Activated T-cell treated with anti-CD3 and anti-CD28 coated beads, Interleukin-2, amount 50 U/mL, for 72 hours (primary cell): ENCODE measurements around the gene SLC28A1. TPM values are rescaled to one million over a fixed set of nuclear protein-coding genes. Genes with fewer than 3 reads are reported as not detected.
A peak's percentile ranks its signal among the peaks of the same experiment; 100 is the strongest.

Source experiments
- ATAC-seq, 2 donors: fragments of 150-1000 bp; cut with Tn5 transposase; replicated peaks in 1 of 2; 2 replicates each; pipeline ENCODE4 v1.10.0; 2021; ENCODE audit warnings: moderate library complexity in 2 of 2, mild to moderate bottlenecking in 1 of 2
- DNase-seq, 2 donors: peaks; one replicate each; pipeline ENCODE4 v3.0.0; 2021 to 2022; ENCODE audit warnings: mixed read lengths in 1 of 2
- H3K27ac Mint-ChIP-seq: one replicate; pipeline ENCODE4 v1.8.0; 2022; ENCODE audit warnings: mild to moderate bottlenecking, moderate library complexity, mixed read lengths
- H3K27me3 Mint-ChIP-seq: one replicate; pipeline ENCODE4 v1.8.0; 2022; ENCODE audit warnings: low read depth, mixed read lengths
- H3K36me3 Mint-ChIP-seq, 2 donors: one replicate each; pipeline ENCODE4 v1.8.0; 2022; ENCODE audit warnings: mixed read lengths in 2 of 2, mild to moderate bottlenecking in 1 of 2; ENCODE audit not compliant: insufficient read depth in 2 of 2
- H3K4me1 Mint-ChIP-seq: one replicate; pipeline ENCODE4 v1.8.0; 2022; ENCODE audit warnings: low read depth, mixed read lengths
- H3K4me3 Mint-ChIP-seq, 2 donors: one replicate each; pipeline ENCODE4 v1.8.0; 2022; ENCODE audit warnings: mild to moderate bottlenecking in 2 of 2, mixed read lengths in 2 of 2, moderate library complexity in 2 of 2
- H3K9me3 Mint-ChIP-seq, 2 donors: one replicate each; pipeline ENCODE4 v1.8.0; 2022; ENCODE audit warnings: mixed read lengths in 2 of 2
- total RNA-seq, 2 donors: library from RNA; stranded (reverse); gene quantifications; one replicate each; pipeline ENCODE4 v1.2.3, GENCODE V29; 2022

The SLC28A1 gene
- total RNA-seq, 2 donors from 2014 or later, result not detected

GRCh38 chr15:84968301-84968700 is 83.8 kb downstream of the SLC28A1 start:
- ATAC-seq, result no peak
- Mint-ChIP-seq H3K4me1 (no peaks in the 10 kb centered on the region), H3K27ac (no peak overlapping the region), H3K9me3 (peaks cover 2% of the 10 kb centered on the region in 2 donors), H3K27me3 (peaks cover 15% of the 10 kb centered on the region), H3K36me3 (peaks cover 0 to 4% of the 10 kb centered on the region in 2 donors), H3K4me3 (no peak overlapping the region)
- no peak for DNase-seq

- Mint-ChIP-seq H3K4me3 (no peak overlapping the region), H3K27ac (no peak overlapping the region), H3K36me3 (peaks cover 0 to 4% of the 10 kb centered on the region in 2 donors), H3K4me1 (no peaks in the 10 kb centered on the region), H3K9me3 (peaks cover 0 to 2% of the 10 kb centered on the region in 2 donors), H3K27me3 (peaks cover 8% of the 10 kb centered on the region)
- ATAC-seq (no peak), DNase-seq (no peak)
These were observed 84.8 kb downstream of the SLC28A1 start for GRCh38 chr15:84969257-84969656.

- H3K4me1 Mint-ChIP-seq, result no peaks in the 10 kb centered on the region
- ATAC-seq (no peak), DNase-seq (no peak)
- peaks cover 0 to 2% of the 10 kb centered on the region in 2 donors for H3K9me3 Mint-ChIP-seq
- peaks cover 5% of the 10 kb centered on the region for H3K27me3 Mint-ChIP-seq
- peaks cover 0 to 4% of the 10 kb centered on the region in 2 donors for H3K36me3 Mint-ChIP-seq
- no peak overlapping the region for H3K4me3 Mint-ChIP-seq
- no peak overlapping the region for H3K27ac Mint-ChIP-seq
These were observed 86.4 kb downstream of the SLC28A1 start for GRCh38 chr15:84970843-84971242.

- ATAC-seq, result no peak
These were observed 89.3 kb downstream of the SLC28A1 start for GRCh38 chr15:84973492-84974460.

GRCh38 chr15:84975871-84976351 is 91.4 kb downstream of the SLC28A1 start:
- Mint-ChIP-seq H3K27ac (no peak overlapping the region), H3K9me3 (no peaks in the 10 kb centered on the region), H3K4me3 (no peak overlapping the region), H3K4me1 (peaks cover 12% of the 10 kb centered on the region), H3K27me3 (peaks cover 11% of the 10 kb centered on the region), H3K36me3 (no peaks in the 10 kb centered on the region)
- no peak for ATAC-seq
- DNase-seq, result no peak

More at GRCh38 chr15:84973492-84974460, 89.3 kb downstream of the SLC28A1 start:
- H3K36me3 Mint-ChIP-seq, result no peaks in the 10 kb centered on the region
- no peak overlapping the region for H3K4me3 Mint-ChIP-seq
- H3K27ac Mint-ChIP-seq, result no peak overlapping the region
- DNase-seq, result no peak
- peaks cover 11% of the 10 kb centered on the region for H3K27me3 Mint-ChIP-seq
- no peaks in the 10 kb centered on the region for H3K4me1 Mint-ChIP-seq
- no peaks in the 10 kb centered on the region for H3K9me3 Mint-ChIP-seq

- H3K4me3 Mint-ChIP-seq, result no peak overlapping the region
- H3K36me3 Mint-ChIP-seq, result no peaks in the 10 kb centered on the region
- no peak overlapping the region for H3K27ac Mint-ChIP-seq
- ATAC-seq (no peak), DNase-seq (no peak)
- peaks cover 12% of the 10 kb centered on the region for H3K4me1 Mint-ChIP-seq
- H3K9me3 Mint-ChIP-seq, result no peaks in the 10 kb centered on the region
- peaks cover 11% of the 10 kb centered on the region for H3K27me3 Mint-ChIP-seq
These were observed 92.4 kb downstream of the SLC28A1 start for GRCh38 chr15:84976746-84977345.

- ATAC-seq, result no peak
- Mint-ChIP-seq H3K27ac (peak overlapping the region; percentile 96), H3K9me3 (no peaks in the 10 kb centered on the region), H3K36me3 (peaks cover 2% of the 10 kb centered on the region in 2 donors), H3K27me3 (peaks cover 11% of the 10 kb centered on the region), H3K4me1 (peaks cover 34% of the 10 kb centered on the region), H3K4me3 (peak overlapping the region; percentile 88 to 98)
- peak in 1 of 2 donors; percentile 8 for DNase-seq
These were observed 95.2 kb downstream of the SLC28A1 start for GRCh38 chr15:84979651-84980050.

- Mint-ChIP-seq H3K36me3 (peaks cover 2% of the 10 kb centered on the region in 2 donors), H3K27ac (peak overlapping the region; percentile 96), H3K4me1 (peaks cover 42% of the 10 kb centered on the region), H3K27me3 (peaks cover 11% of the 10 kb centered on the region), H3K4me3 (peak overlapping the region; percentile 88 to 98), H3K9me3 (no peaks in the 10 kb centered on the region)
- ATAC-seq, result peak; percentile 76 to 77
- peak; percentile 85 to 88 for DNase-seq
These were observed 96.0 kb downstream of the SLC28A1 start for GRCh38 chr15:84980196-84981053.

- Mint-ChIP-seq H3K27me3 (peaks cover 11% of the 10 kb centered on the region), H3K27ac (peak overlapping the region; percentile 63), H3K4me1 (peaks cover 48% of the 10 kb centered on the region), H3K9me3 (no peaks in the 10 kb centered on the region), H3K4me3 (peak overlapping the region; percentile 88 to 98), H3K36me3 (peaks cover 2% of the 10 kb centered on the region in 2 donors)
- peak; percentile 96 to 98 for DNase-seq
- ATAC-seq, result peak; percentile 80 to 83
These were observed 96.7 kb downstream of the SLC28A1 start for GRCh38 chr15:84981054-84981710.

- H3K27ac Mint-ChIP-seq, result peak within 1 kb of the TSS; percentile 93
- peaks cover 54% of the 10 kb centered on the region for H3K4me1 Mint-ChIP-seq
- H3K9me3 Mint-ChIP-seq, result no peaks in the 10 kb centered on the region
These were observed 97.3 kb downstream of the SLC28A1 start, which contains the start of gene PDE8A for GRCh38 chr15:84981711-84982300. Gene PDE8A (plus strand): TSS chr15:84981856. CDS start chr15:84982163, 307 bp downstream.

GRCh38 chr15:84982301-84982920 is 97.9 kb downstream of the SLC28A1 start:
- H3K9me3 Mint-ChIP-seq, result no peaks in the 10 kb centered on the region
- no peak for ATAC-seq
- H3K4me3 Mint-ChIP-seq, result peak overlapping the region; percentile 93 to 95
- H3K4me1 Mint-ChIP-seq, result peaks cover 57% of the 10 kb centered on the region
- H3K27ac Mint-ChIP-seq, result peak overlapping the region; percentile 93
- H3K27me3 Mint-ChIP-seq, result peaks cover 11% of the 10 kb centered on the region
- DNase-seq, result peak; percentile 54 to 62
- peaks cover 2% of the 10 kb centered on the region in 2 donors for H3K36me3 Mint-ChIP-seq

More at GRCh38 chr15:84981711-84982300, 97.3 kb downstream of the SLC28A1 start, which contains the start of gene PDE8A:
- peaks cover 2% of the 10 kb centered on the region in 2 donors for H3K36me3 Mint-ChIP-seq
- peaks cover 11% of the 10 kb centered on the region for H3K27me3 Mint-ChIP-seq
- DNase-seq (peak; percentile 66 to 67), ATAC-seq (peak; percentile 24 to 29)
- peak within 1 kb of the TSS; percentile 95 to 98 for H3K4me3 Mint-ChIP-seq
